HG02981 (cell line): ENCODE measurements around the gene MEST.
"Not testable (repeated sequence)": the region's sequence is repeated elsewhere in the genome, so short reads cannot be mapped to it uniquely, and the experiment has no call there.

Experiments
- ATAC-seq: cut with Tn5 transposase; IDR thresholded peaks from one replicate; pipeline ENCODE4 v1.9.1; 2021; ENCODE audit warnings: mild to moderate bottlenecking, moderate library complexity; ENCODE audit not compliant: unreplicated experiment

Gene MEST

DNA sequence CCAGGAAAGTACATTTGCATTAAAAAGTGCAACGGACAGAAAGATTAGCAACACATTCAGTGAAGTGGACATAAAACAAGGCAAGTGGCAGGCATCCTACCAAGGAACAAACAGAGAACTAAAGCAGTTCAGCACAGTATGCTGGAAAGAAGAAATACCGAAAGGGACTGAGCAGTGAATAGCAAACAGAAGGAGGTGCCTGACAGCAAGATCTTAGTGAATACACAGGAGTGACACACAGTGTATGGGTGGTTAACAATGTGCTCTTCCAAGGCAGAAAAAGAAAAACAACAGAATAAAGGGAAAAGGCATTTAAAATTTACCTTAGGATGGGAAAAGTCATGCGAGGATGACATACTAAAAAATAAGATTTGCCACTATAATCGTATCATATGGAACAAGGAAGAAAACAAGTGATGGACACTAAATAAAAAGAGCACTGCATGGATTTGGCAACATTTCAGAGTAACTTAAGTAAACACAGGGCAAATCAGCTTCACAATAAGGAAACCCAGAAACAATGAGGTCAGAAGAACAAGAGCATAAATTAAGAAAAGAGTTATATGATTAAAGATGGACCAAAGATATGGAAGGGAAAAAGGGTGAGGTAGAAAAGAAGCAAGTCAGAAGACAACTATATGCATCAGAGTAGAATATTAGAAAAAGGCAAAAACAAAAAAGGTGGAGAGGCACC is 29.5 kb downstream of the MEST start:
- no peak for ATAC-seq

DNA sequence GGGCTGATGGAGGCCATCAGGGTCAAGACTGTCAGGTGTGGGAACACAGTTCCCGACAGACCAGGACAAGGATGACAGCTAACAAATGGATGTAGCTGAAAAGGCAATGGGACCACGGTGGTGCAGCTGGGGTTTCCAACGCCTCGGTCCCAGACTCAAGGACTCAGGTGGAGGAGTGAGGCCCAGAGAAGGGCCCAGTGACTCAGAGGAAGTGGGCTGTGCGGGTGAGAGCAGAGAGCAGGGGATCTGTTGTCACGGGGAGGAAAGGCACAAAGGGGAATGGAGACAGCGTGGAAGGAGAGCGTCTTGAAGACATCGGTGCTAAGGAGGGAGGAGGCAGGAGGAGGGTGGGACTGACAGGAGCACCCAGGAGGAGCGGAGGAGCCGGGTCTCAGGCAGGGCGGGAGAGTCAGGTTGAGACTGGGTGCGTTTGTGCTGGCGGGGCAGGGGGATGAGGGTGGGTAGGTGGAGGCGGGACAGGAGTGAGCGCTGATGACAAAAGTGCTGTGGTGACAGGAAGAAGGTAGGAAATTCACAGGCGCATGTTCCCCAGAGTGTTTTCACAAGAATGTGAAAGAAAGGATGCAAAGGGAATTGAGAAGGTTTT is 31.7 kb downstream of the MEST start:
- not testable (repeated sequence) for ATAC-seq

DNA sequence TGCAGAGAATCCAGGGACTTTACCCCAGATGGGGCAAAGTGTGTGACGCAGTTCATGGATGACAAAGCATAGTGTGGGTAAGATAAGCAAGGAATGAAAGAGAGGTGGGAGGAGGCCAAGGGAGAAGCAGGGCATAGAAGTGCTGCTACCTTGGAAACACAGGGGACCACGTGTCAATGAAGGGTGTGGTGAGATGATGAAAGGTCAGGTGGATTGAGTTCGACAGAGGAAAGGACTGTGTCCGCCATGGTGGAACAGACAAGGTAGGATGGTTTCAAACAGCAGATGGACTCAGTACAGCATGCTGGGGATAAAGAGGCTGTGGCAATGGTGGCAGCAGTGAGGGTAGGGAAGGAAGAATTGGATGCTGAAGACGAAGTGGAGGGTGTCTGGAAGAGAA is 32.7 kb downstream of the MEST start:
- no peak for ATAC-seq

DNA sequence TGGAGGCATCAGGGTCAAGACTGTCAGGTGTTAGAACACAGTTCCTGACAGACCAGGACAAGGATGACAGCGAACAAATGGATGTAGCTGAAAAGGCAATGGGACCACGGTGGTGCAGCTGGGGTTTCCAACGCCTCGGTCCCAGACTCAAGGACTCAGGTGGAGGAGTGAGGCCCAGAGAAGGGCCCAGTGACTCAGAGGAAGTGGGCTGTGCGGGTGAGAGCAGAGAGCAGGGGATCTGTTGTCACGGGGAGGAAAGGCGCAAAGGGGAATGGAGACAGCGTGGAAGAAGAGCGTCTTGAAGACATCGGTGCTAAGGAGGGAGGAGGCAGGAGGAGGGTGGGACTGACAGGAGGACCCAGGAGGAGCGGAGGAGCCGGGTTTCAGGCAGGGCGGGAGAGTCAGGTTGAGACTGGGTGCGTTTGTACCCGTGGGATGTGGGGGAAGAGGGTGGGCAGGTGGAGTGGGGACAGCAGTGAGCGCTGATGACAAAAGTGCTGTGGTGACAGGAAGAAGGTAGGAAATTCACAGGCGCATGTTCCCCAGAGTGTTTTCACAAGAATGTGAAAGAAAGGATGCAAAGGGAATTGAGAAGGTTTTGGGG is 36.0 kb downstream of the MEST start:
- not testable (repeated sequence) for ATAC-seq

DNA sequence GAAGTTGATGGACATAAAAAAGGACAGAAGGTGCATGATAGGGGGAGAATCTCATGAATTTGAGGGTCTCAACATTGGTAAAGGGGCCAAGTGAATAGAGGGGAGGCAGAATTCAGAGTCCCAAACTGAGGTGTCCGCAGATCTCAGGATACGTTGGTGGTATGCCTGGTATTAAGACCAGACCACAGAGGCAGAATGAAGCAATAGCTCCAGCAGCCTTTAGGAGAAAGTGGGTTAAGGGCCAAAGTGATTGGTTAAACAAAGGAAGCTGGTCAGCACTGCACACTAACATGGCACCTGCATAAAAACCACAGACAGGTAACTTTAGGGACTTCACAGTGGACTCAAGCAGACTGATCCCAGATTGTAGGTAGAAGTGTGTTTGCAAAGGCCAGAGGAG is 37.5 kb downstream of the MEST start:
- ATAC-seq, result no peak

DNA sequence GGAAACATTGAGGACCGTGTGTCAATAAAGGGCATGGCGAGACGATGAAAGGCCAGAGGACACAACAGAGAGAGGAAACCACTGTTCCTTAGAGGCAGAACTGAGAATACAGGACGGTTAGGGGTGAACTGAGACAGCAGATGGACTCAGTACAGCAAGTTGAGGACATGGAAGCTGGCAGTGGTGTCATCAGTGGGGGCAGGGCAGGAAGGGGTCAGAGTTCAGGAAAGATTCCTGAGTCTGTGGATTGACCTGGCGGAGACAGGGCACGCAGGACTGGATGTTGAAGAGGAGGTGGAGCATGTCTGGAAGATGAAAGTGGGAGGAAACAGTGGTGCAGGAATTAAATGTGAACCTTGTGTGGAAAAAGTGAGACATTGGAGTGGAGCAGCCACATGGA is 46.0 kb downstream of the MEST start:
- ATAC-seq, result not testable (repeated sequence)

DNA sequence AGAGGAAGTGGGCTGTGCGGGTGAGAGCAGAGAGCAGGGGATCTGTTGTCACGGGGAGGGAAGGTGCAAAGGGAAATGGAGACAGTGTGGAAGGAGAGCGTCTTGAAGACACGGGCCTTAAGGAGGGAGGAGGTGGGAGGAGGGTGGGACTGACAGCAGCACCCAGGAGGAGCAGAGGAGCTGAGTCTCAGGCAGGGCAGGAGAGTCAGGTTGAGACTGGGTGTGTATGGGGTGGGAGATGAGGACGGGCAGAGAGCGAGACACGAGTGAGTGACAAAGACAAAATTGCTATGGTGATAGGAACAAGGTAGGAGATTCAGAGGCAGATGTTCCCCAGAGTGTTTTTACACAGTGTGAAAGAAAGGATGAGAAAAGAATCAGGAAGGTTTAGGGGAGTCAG is 49.4 kb downstream of the MEST start:
- ATAC-seq, result not testable (repeated sequence)

DNA sequence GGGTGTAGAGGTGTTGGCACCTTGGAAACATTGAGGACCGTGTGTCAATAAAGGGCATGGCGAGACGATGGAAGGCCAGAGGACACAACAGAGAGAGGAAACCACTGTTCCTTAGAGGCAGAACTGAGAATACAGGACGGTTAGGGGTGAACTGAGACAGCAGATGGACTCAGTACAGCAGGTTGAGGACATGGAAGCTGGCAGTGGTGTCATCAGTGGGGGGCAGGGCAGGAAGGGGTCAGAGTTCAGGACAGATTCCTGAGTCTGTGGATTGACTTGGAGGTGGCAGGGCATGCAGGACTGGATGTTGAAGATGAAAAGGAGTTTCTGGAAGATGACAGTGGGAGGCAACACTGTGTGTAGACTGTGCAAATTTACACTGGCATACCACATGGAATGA is 50.4 kb downstream of the MEST start:
- ATAC-seq, result not testable (repeated sequence)

DNA sequence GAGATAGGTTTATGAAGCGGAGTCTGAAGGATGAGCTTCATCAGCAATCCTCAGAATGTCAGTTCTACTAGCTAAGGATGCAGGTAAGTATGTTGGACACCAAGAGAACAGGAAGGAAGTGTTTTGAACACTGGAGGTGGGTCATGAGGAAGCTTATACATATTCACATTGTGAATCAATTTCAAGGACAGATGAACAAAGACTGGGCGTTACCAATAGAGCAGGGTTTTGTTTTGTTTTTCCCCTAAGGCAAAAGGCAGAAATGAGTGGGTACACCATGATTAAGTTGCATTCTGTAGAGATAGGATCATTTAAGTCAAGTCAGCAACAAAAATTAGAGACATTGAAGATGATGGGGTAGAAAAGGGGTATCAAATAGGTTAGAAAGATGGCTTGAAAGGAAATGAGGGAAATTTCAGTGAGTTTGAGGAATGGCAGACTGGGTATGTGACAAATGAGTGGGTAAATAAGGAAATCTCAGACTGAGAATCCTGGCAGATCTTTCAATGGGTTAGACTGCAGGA is 51.7 kb downstream of the MEST start:
- no peak for ATAC-seq

DNA sequence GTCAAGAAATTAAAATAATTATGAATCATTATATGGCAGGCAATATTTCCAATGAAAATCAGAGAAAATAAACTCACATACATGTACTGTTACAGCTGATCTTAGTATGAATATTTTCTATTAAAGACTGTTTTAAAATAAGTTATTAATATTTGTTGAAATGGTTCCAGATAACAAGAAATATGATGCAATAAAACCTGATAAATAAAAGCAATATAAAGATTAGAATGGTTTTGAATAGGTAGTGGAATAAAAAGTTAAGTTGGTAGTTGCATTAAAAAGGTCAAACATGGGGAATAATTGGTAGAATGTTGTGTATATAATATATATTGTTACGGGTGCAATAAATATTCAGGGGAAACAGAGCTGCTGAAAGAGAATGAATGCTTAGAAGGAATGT is 52.5 kb downstream of the MEST start:
- ATAC-seq, result no peak

DNA sequence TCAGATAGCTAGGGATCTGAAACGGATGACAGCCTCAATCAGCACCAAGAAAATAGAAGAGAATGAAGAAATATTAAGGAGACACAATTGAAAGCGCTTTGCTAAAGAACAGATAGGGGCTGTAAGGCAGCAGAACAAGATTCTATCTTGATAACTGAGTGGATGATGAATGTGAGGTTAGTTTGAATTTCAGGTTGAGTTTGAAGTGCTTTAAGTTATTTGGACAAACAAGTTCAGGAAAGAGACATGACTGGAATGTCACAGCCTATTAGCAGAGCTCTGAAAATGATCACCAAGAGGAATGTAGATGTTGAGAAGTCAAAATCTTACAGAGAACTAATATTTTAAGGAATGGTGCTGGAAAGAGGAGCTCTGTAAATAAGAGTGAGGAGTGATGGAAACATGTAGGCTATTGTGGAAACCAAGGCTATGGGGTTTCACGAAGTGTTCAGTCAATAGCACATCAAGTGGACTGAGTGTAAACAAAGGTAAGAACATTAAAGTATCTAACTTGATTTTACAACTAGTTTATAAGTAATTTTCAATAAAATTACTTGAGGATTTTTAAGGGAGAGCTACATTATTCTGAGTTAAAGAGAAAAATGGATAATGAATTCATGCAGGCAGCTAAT is 61.6 kb downstream of the MEST start:
- no peak for ATAC-seq

DNA sequence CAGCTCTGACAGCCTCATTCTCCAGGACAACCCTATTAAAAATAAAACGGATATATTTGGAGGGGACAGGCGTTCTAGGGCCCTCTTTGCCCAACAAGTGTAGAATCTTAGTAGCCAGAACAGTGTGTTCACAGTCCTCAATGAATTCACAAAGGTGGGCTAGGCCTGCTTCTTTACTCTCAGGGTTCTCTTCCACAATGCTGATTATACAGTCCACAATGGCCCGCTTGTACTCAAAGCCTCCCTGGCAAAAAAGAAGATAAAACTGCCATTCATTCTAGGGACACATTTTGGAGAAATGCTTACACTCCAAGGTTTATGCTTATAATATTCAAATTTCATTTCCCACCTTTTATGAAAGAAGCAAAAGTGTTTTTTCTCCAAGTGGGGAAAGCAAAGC is 62.6 kb downstream of the MEST start:
- ATAC-seq, result no peak
